Measurements from ENCODE around the gene PLAGL2. TPM values are rescaled to one million over a fixed set of nuclear protein-coding genes. Genes with fewer than 3 reads are reported as not detected.

The PLAGL2 gene
- total and polyA plus RNA-seq, 2 of the 8 experiments (the other 6 are each of a cell fraction or from before 2014, with no cell fraction given), result 20.6 to 25.4 TPM

DNA sequence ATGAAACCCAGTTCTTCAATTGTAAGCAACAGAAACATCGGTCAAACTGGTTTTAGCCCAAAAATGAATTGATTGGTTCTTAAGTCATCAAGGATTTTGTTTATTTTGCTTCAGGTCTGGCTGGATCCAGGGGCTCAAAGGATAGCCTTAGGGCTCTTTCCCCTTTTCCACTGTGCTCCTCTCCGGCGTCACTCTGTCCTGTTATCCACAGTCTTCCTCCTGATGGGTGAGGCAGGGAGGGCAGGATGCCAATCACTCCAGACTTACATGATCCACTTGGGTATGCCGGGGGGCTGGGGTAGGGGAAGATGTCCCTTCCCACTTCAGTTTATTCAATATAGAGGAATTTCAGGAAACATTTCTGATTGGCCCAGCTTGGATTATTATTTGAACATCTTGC lies 40.0 kb downstream of the PLAGL2 start:
- FAIRE-seq (no peak), DNase-seq (ENCODE audit: low read depth in 1 of 2, low spot score in 2 of 2) (no peak)
- H2BK5ac ChIP-seq (ENCODE audit: low read depth, low read length), result no peak overlapping the region
- no peak overlapping the region for H2AFZ ChIP-seq (ENCODE audit: low read length)
- ChIA-PET POLR2A (ENCODE audit: partially characterized antibody) (no interaction called here), CTCF (ENCODE audit: partially characterized antibody) (no interaction called here)
- H3K79me1 ChIP-seq (ENCODE audit: low read depth, low read length), result no peaks in the 10 kb centered on the region
- H3K23me2 ChIP-seq (ENCODE audit: low read depth, low read length), result no peaks in the 10 kb centered on the region
- no peak overlapping the region for H3K23ac ChIP-seq (ENCODE audit: insufficient read length)
- H3K9ac ChIP-seq (replicated peaks in 1 of 4; ENCODE audit: extremely low read depth in 1 of 4, low read depth in 3 of 4, low read length in 3 of 4), result no peak overlapping the region
- H3K4ac ChIP-seq (replicated peaks; ENCODE audit: insufficient read length, low read depth, low read length), result no peak overlapping the region
- no peak overlapping the region for H3K4me3 ChIP-seq (ENCODE audit: extremely low read depth in 1 of 4, insufficient read depth in 2 of 4, low read depth in 3 of 4, low read length in 4 of 4)
- no peak overlapping the region for H3K18ac ChIP-seq (ENCODE audit: extremely low read depth, low read length)
- no peak overlapping the region for H2BK20ac ChIP-seq (ENCODE audit: low read length)
- H4K20me1 ChIP-seq (replicated peaks in 1 of 2; ENCODE audit: control insufficient read depth in 1 of 2, insufficient read depth in 2 of 2, low read length in 2 of 2), result peaks cover 0 to 4% of the 10 kb centered on the region in 2 experiments
- H4K91ac ChIP-seq (replicated peaks; ENCODE audit: insufficient read length, low read length), result no peak overlapping the region
- no peak overlapping the region for H3K14ac ChIP-seq (ENCODE audit: insufficient read length)
- WGBS, 2 experiments (ENCODE audit: extremely low coverage in 1 of 2, insufficient coverage in 1 of 2, insufficient read length in 1 of 2, insufficient replicate concordance in 2 of 2, low coverage in 1 of 2, low lambda C conversion rate in 2 of 2, missing lambda C conversion rate in 1 of 2), result 85% methylated on average over 4 of the region's 4 CpGs; no CpG with 5 or more reads in 1 of the 2 experiments
- no peak overlapping the region for H3K56ac ChIP-seq (replicated peaks; ENCODE audit: insufficient read length, low read depth, low read length)
- H2BK120ac ChIP-seq (replicated peaks; ENCODE audit: low read depth, low read length), result no peak overlapping the region
- no peak overlapping the region for H3K27ac ChIP-seq (ENCODE audit: low read depth, low read length)
- no peak overlapping the region for H2BK15ac ChIP-seq (ENCODE audit: low read length)
- no peaks in the 10 kb centered on the region for H3K27me3 ChIP-seq (replicated peaks in 1 of 4; ENCODE audit: control insufficient read depth in 3 of 4, extremely low read depth in 1 of 4, insufficient read depth in 3 of 4, low read length in 3 of 4)
- H2BK12ac ChIP-seq (ENCODE audit: low read depth, low read length), result no peak overlapping the region
- H4K5ac ChIP-seq (ENCODE audit: insufficient read length, low read depth, low read length), result no peak overlapping the region
- TF ChIP-seq CBX8 (IDR thresholded peaks at IDR 0.05; ENCODE audit: borderline replicate concordance, low read depth, low read length), result no peak
- no peak for TF ChIP-seq ASH2L (IDR thresholded peaks at IDR 0.05; ENCODE audit: low read length)
- no peak for TF ChIP-seq POU5F1 (IDR thresholded peaks at IDR 0.05; ENCODE audit: low read depth, low read length)
- no peak for TF ChIP-seq TAF7 (optimal IDR thresholded peaks at IDR 0.05; ENCODE audit: borderline replicate concordance, low read depth, low read length)
- no peak for TF ChIP-seq TCF12 (IDR thresholded peaks at IDR 0.05; ENCODE audit: low read depth, low read length)
- no peak for TF ChIP-seq EGR1 (IDR thresholded peaks at IDR 0.05; ENCODE audit: borderline replicate concordance, low read depth, low read length)
- no peak for TF ChIP-seq RNF2 (IDR thresholded peaks at IDR 0.05; ENCODE audit: borderline replicate concordance, low read depth, low read length, missing control alignments, poor library complexity, severe bottlenecking)
- no peak overlapping the region for H2AK5ac ChIP-seq (ENCODE audit: low read depth, low read length)
- H3K4me1 ChIP-seq (replicated peaks in 1 of 4; ENCODE audit: control insufficient read depth in 3 of 4, insufficient read depth in 4 of 4, low read length in 3 of 4), result peaks cover 0 to 7% (median 3%) of the 10 kb centered on the region in 4 experiments; a peak in 3 of 7 replicates
- H3K9me3 ChIP-seq (ENCODE audit: insufficient read depth in 2 of 2, low read depth in 1 of 2, low read length in 1 of 2), result no peaks in the 10 kb centered on the region
- no peak overlapping the region for H3K4me2 ChIP-seq (ENCODE audit: insufficient read depth in 1 of 2, low read depth in 2 of 2, low read length in 2 of 2)
- no peaks in the 10 kb centered on the region for H3K79me2 ChIP-seq (ENCODE audit: control insufficient read depth in 1 of 2, insufficient read depth in 2 of 2, low read length in 2 of 2)
- H3K36me3 ChIP-seq (ENCODE audit: control insufficient read depth in 2 of 4, insufficient read depth in 4 of 4, low read length in 3 of 4), result peaks cover 8 to 16% (median 14%) of the 10 kb centered on the region in 4 experiments; a peak in 7 of 8 replicates
- no peak overlapping the region for H4K8ac ChIP-seq (ENCODE audit: extremely low read depth, insufficient read depth, low read length)

Data from H1 (cell line).